ENCODE results near the gene PDE1C. TPM values are rescaled to one million over a fixed set of nuclear protein-coding genes. Genes with fewer than 3 reads are reported as not detected.

The PDE1C gene
- total and polyA plus RNA-seq, 2 donors (not counting 1 experiment from before 2014, with no cell fraction given), result 0.52 TPM; not detected in 1

GRCh38 chr7:31981874-31982390 is 88.3 kb downstream of the PDE1C start:
- Mint-ChIP-seq H3K27ac (no peak overlapping the region), H3K4me3 (no peak overlapping the region), H3K9me3 (ENCODE audit: insufficient read depth) (no peaks in the 10 kb centered on the region), H3K4me1 (no peaks in the 10 kb centered on the region), H3K27me3 (no peaks in the 10 kb centered on the region)
- CTCF ChIA-PET, result no interaction called here
- 69% methylated on average over 3 of the region's 6 CpGs for WGBS (ENCODE audit: insufficient coverage)
- no peaks in the 10 kb centered on the region for H4K20me1 ChIP-seq (ENCODE audit: control insufficient read depth, insufficient read depth, low read length, poor library complexity, severe bottlenecking)
- no peaks in the 10 kb centered on the region for H3K4me1 ChIP-seq (ENCODE audit: control insufficient read depth in 2 of 2, insufficient read depth in 2 of 2, low read length in 2 of 2)
- no peak overlapping the region for H3K4me3 ChIP-seq (ENCODE audit: control extremely low read depth in 1 of 5, extremely low read depth in 1 of 5, insufficient read depth in 1 of 5, low read depth in 2 of 5, low read length in 4 of 5)
- H3K27me3 ChIP-seq (replicated peaks in 1 of 4; ENCODE audit: control extremely low read depth in 1 of 4, control insufficient read depth in 3 of 4, insufficient read depth in 4 of 4, low read length in 3 of 4), result no peaks in the 10 kb centered on the region
- no peaks in the 10 kb centered on the region for H3K79me2 ChIP-seq (ENCODE audit: control insufficient read depth, insufficient read depth, low read length)
- H3K4me2 ChIP-seq (replicated peaks; ENCODE audit: low read depth, low read length, poor library complexity, severe bottlenecking), result no peak overlapping the region
- no peak overlapping the region for H2AFZ ChIP-seq (ENCODE audit: insufficient read depth, low read depth, low read length, poor library complexity, severe bottlenecking)
- H3K27ac ChIP-seq (ENCODE audit: low read length in 2 of 2), result no peak overlapping the region
- peaks cover 0 to 8% (median 2%) of the 10 kb centered on the region in 3 donors for H3K9me3 ChIP-seq (ENCODE audit: control extremely low read depth in 1 of 3, control insufficient read depth in 2 of 3, insufficient read depth in 1 of 3, low read length in 2 of 3)
- TF ChIP-seq CTCF (IDR thresholded peaks at IDR 0.05) (no peak), EZH2 (IDR thresholded peaks at IDR 0.05; ENCODE audit: borderline replicate concordance, insufficient read depth, low read depth, low read length, poor library complexity, severe bottlenecking) (no peak)
- ATAC-seq (ENCODE audit: low read depth) (no peak), DNase-seq (no peak)
- POLR2A ChIA-PET, result no interaction called here
- intact Hi-C loops (cut with micrococcal nuclease), result no loop called here
- H3K36me3 ChIP-seq (replicated peaks in 1 of 2; ENCODE audit: control extremely low read depth in 1 of 2, control insufficient read depth in 1 of 2, extremely low read depth in 1 of 2, insufficient read depth in 2 of 2, low read length in 1 of 2), result no peaks in the 10 kb centered on the region
- H3K9ac ChIP-seq (ENCODE audit: low read length), result no peak overlapping the region

- Mint-ChIP-seq H3K4me1 (no peaks in the 10 kb centered on the region), H3K27me3 (no peaks in the 10 kb centered on the region), H3K9me3 (ENCODE audit: insufficient read depth) (no peaks in the 10 kb centered on the region), H3K4me3 (no peak overlapping the region), H3K27ac (no peak overlapping the region)
- Histone ChIP-seq H2AFZ (ENCODE audit: insufficient read depth, low read depth, low read length, poor library complexity, severe bottlenecking) (no peak overlapping the region), H3K27me3 (replicated peaks in 1 of 4; ENCODE audit: control extremely low read depth in 1 of 4, control insufficient read depth in 3 of 4, insufficient read depth in 4 of 4, low read length in 3 of 4) (no peaks in the 10 kb centered on the region), H3K79me2 (ENCODE audit: control insufficient read depth, insufficient read depth, low read length) (no peaks in the 10 kb centered on the region), H3K9ac (ENCODE audit: low read length) (no peak overlapping the region), H3K36me3 (replicated peaks in 1 of 2; ENCODE audit: control extremely low read depth in 1 of 2, control insufficient read depth in 1 of 2, extremely low read depth in 1 of 2, insufficient read depth in 2 of 2, low read length in 1 of 2) (no peaks in the 10 kb centered on the region), H3K27ac (ENCODE audit: low read length in 2 of 2) (no peak overlapping the region), H3K9me3 (ENCODE audit: control extremely low read depth in 1 of 3, control insufficient read depth in 2 of 3, insufficient read depth in 1 of 3, low read length in 2 of 3) (peaks cover 0 to 8% (median 2%) of the 10 kb centered on the region in 3 donors), H3K4me1 (ENCODE audit: control insufficient read depth in 2 of 2, insufficient read depth in 2 of 2, low read length in 2 of 2) (no peaks in the 10 kb centered on the region), H4K20me1 (ENCODE audit: control insufficient read depth, insufficient read depth, low read length, poor library complexity, severe bottlenecking) (no peaks in the 10 kb centered on the region), H3K4me3 (ENCODE audit: control extremely low read depth in 1 of 5, extremely low read depth in 1 of 5, insufficient read depth in 1 of 5, low read depth in 2 of 5, low read length in 4 of 5) (no peak overlapping the region), H3K4me2 (replicated peaks; ENCODE audit: low read depth, low read length, poor library complexity, severe bottlenecking) (no peak overlapping the region)
- ATAC-seq (ENCODE audit: low read depth) (no peak), DNase-seq (no peak)
- intact Hi-C loops (cut with micrococcal nuclease), result no loop called here
- no peak for TF ChIP-seq CTCF (IDR thresholded peaks at IDR 0.05)
- no peak for TF ChIP-seq EZH2 (IDR thresholded peaks at IDR 0.05; ENCODE audit: borderline replicate concordance, insufficient read depth, low read depth, low read length, poor library complexity, severe bottlenecking)
- CTCF ChIA-PET, result no interaction called here
- POLR2A ChIA-PET, result no interaction called here
- no CpG with 5 or more reads among the region's 1 CpG for WGBS (ENCODE audit: insufficient coverage)
Measured at GRCh38 chr7:31979690-31980330, 90.4 kb downstream of the PDE1C start.
